Lower leg skin (tissue), 4 donors: ENCODE measurements around the gene SYCE3. TPM values are rescaled to one million over a fixed set of nuclear protein-coding genes. Genes with fewer than 3 reads are reported as not detected.

Source experiments
- DNase-seq, 2 donors: peaks; one replicate each; pipeline ENCODE4 v3.0.0-alpha.2; 2019; ENCODE audit warnings: low spot score in 2 of 2
- H3K4me3 ChIP-seq: fragments of 200-600 bp; sonication (generic); 2 replicates; pipeline ENCODE4 v1.5.1; 2017; ENCODE audit warnings: mild to moderate bottlenecking, low read depth; ENCODE audit not compliant: poor library complexity, severe bottlenecking
- POLR2A ChIP-seq, 2 donors: fragments of 450-650 bp; IDR thresholded peaks; one replicate each; pipeline ENCODE4 v1.6.1; 2016 to 2017; ENCODE audit warnings: antibody characterized with exemption in 2 of 2, mild to moderate bottlenecking in 1 of 2, moderate library complexity in 1 of 2
- WGBS, 2 donors: methylation state at CpG; one replicate each; pipeline ENCODE4 v1.1.5; 2018; 5-methylcytosine and 5-hydroxymethylcytosine counted together
- intact Hi-C: fragments of 100-400 bp; cut with DNase I; formaldehyde crosslinking; loops from one replicate; pipeline ENCODE4 v1.15.0; 2023; ENCODE audit warnings: low total_unique reads
- total RNA-seq, 4 donors: library from RNA; depleted of rRNA; stranded (reverse); fragments of >200 nt; gene quantifications; one replicate each; pipeline ENCODE4 v1.1.0, GENCODE V29; 2016
- TF ChIP-seq, protein P1 (sequence below), 3 donors: fragments of 450-650 bp; IDR thresholded peaks; one replicate each; pipeline ENCODE4 v1.5.1; 2016; ENCODE audit warnings: antibody characterized with exemption in 3 of 3, mild to moderate bottlenecking in 3 of 3, moderate library complexity in 2 of 3

Gene SYCE3, protein sequence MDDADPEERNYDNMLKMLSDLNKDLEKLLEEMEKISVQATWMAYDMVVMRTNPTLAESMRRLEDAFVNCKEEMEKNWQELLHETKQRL
- total RNA-seq = not detected

DNA sequence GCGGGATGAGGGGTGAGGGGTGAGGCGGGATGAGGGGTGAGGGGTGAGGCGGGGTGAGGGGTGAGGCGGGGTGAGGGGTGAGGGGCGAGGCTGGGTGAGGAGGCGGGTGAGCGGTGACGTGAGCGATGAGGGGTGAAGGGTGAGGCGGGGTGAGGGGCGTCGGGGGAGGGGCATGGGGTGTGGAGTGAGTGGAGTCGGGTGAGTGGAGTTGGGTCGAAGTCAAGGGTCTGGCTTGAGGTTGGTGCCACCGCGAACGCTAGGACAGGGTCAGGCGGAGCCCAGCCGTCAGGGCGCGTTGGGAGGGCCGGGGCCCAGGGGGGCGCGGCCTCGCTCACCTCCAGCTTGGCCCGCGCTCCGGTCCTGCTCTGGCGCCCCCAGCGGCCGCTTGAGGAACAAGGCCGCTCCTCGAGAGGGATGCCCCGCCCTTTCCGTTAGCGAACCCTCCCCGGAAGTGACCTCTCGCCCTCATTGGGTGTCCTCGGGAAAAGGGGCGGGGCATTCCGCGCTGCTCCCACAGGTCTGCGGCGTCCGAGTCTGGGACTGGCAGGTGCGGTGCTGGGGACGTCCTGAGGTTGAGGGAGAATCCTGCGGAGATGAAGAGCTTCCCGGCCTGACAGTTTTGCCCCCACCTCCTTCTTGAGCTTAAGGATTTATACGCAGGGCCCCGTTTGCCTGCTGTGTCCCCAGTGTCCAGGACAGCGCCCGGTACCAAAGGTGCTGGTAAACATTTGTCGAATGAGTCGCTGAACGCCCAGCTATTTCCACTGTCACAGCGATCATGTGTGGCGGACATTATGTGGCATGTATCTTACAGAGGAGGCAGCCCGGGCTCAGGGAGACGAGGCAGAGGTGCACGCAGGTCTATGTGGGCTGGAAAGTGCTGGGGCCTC lies at the start of gene SYCE3:
SYCE3 (minus strand) TSS at position 397 of the 890 bp plus-strand sequence. CDS start 6,514 bp downstream, outside the sequence.
- 8% methylated on average over 51 to 57 of the region's 61 CpGs for WGBS, 2 donors
- TF ChIP-seq, protein P1, sequence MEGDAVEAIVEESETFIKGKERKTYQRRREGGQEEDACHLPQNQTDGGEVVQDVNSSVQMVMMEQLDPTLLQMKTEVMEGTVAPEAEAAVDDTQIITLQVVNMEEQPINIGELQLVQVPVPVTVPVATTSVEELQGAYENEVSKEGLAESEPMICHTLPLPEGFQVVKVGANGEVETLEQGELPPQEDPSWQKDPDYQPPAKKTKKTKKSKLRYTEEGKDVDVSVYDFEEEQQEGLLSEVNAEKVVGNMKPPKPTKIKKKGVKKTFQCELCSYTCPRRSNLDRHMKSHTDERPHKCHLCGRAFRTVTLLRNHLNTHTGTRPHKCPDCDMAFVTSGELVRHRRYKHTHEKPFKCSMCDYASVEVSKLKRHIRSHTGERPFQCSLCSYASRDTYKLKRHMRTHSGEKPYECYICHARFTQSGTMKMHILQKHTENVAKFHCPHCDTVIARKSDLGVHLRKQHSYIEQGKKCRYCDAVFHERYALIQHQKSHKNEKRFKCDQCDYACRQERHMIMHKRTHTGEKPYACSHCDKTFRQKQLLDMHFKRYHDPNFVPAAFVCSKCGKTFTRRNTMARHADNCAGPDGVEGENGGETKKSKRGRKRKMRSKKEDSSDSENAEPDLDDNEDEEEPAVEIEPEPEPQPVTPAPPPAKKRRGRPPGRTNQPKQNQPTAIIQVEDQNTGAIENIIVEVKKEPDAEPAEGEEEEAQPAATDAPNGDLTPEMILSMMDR (IDR thresholded peaks at IDR 0.05) = peak in 1 of 3 donors; percentile 49
- TF ChIP-seq POLR2A (IDR thresholded peaks at IDR 0.05) = no peak
- peak; percentile 96 to 99 for DNase-seq
- H3K4me3 ChIP-seq = peak within 1 kb of the TSS; percentile 29
- intact Hi-C loops = no loop called here

DNA sequence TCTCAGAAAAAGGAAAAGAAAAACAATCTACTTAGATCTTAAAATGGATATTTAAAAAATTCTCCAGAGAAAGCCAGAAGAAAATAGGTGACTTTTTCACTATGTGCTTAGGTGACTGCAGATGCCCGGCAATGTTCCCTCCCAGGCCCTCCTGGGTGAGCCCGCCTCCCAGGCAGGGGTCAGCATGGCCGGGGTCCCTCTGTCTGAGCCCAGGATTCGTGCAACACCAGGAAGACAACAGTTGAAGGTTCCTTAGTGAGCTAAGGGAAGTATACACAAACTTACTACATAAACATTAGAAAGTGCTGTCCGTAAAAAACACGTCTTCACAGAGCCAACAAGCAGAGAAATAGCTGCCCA lies 49.4 kb upstream of the SYCE3 start:
- WGBS, 2 donors = 42 to 56% methylated on average over 6 of the region's 6 CpGs
- H3K4me3 ChIP-seq = no peak overlapping the region
- intact Hi-C loops = no loop called here
- TF ChIP-seq, protein P1 (IDR thresholded peaks at IDR 0.05) = no peak
- TF ChIP-seq POLR2A (IDR thresholded peaks at IDR 0.05) = no peak
- DNase-seq = peak in 1 of 2 donors; percentile 37

DNA sequence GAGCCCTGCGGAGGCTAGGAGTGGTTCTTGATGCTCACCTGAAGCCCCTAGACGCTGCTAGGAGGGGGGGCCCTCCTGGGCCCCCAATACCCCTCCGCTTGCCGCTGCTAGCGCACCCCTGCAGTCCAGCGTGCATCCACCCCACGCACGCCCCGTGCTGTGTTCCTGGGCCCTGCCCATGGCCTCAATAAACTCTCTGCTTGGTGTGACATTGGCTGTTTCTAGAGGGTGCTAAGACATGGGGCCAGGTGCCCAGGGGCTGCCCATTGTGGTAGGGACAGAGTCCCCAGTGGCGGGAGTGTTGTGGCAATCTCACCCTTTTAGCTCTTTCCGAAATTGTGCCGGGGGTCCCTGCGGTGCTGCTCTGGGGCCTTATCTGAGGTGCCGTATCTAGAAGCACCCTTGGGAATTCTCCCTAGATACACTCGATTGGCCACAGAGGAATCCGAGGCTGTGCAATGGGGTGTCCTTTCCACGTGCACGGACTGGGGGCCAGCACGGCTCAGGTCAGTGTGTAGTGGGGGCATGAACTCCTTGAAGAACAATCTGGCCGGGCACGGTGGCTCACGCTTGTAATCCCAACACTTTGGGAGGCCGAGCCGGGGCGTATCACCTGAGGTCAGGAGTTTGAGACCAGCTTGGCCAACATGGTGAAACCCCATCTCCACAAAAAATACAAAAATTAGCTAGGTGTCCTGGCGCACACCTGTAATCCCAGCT lies 48.8 kb upstream of the SYCE3 start:
- no peak overlapping the region for H3K4me3 ChIP-seq
- peak in 1 of 2 donors; percentile 68 for DNase-seq
- TF ChIP-seq, protein P1 (IDR thresholded peaks at IDR 0.05) = no peak
- no peak for TF ChIP-seq POLR2A (IDR thresholded peaks at IDR 0.05)
- WGBS, 2 donors = 89 to 90% methylated on average over 26 of the region's 26 CpGs
- intact Hi-C loops = no loop called here

DNA sequence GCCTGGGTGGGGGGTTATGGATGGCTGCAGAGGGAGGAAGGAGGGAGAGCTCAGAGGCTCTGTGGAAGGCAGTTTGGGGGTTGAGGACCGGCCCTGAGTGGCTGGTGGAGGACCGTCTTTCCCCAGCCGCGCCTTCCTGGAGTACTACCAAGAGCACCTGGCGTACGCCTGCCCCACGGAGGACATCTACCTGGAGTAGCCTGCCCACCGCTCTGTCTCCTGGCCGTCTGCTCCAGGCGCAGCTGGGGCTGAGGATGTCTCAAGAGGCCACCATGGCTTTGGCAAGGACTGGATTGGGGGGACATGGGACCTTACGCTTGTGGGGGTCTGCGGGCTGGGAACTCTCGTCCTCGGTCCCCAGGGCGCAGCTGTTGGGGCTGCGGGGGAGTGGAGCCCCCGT lies 47.9 kb upstream of the SYCE3 start:
- H3K4me3 ChIP-seq = no peak overlapping the region
- intact Hi-C loops = no loop called here
- no peak for TF ChIP-seq POLR2A (IDR thresholded peaks at IDR 0.05)
- TF ChIP-seq, protein P1 (IDR thresholded peaks at IDR 0.05) = no peak
- peak in 1 of 2 donors; percentile 81 for DNase-seq
- 79 to 82% methylated on average over 11 to 17 of the region's 17 CpGs for WGBS, 2 donors

DNA sequence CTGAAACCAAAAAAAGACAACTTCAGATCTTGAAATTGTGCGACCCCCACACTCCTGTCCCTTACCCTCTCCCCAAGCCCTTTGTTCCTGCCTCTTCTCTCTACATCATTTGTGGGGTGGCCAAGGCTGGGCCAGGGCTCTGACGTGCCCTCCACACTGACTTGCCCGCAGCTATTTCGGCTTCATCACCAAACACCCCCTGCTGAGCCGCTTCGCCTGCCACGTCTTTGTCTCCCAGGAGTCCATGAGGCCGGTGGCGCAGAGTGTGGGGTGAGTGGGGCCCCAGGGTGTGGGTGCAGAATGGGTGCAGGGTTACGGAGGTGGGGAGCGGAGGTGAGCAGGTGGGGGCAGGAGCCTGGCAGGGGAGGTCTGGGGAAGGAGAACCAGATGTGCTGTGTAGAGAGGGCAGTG lies 47.3 kb upstream of the SYCE3 start:
- intact Hi-C loops = no loop called here
- H3K4me3 ChIP-seq = no peak overlapping the region
- 84 to 91% methylated on average over 11 of the region's 11 CpGs for WGBS, 2 donors
- no peak for DNase-seq
- TF ChIP-seq, protein P1 (IDR thresholded peaks at IDR 0.05) = no peak
- no peak for TF ChIP-seq POLR2A (IDR thresholded peaks at IDR 0.05)
